ENCODE measurements around the gene BMPER.

GRCh38 chr7:34121366-34121765 is 216.0 kb downstream of the BMPER start:
- TF ChIP-seq EZH2 (IDR thresholded peaks at IDR 0.05) (no peak), POLR2AphosphoS5 (IDR thresholded peaks at IDR 0.05; ENCODE audit: borderline replicate concordance, low read depth, low read length) (no peak)

All from SK-N-MC (cell line).